ENCODE results near the gene SSBP2. TPM values are rescaled to one million over a fixed set of nuclear protein-coding genes. Genes with fewer than 3 reads are reported as not detected.

SSBP2 gene
- total RNA-seq, 6 donors from 2014 or later, result 23.0 to 110 (median 32.9) TPM

GRCh38 chr5:81542242-81542641 lies 208.7 kb downstream of the SSBP2 start:
- Histone ChIP-seq H3K4me1 (no peaks in the 10 kb centered on the region), H3K4me3 (no peak overlapping the region), H3K27ac (no peak overlapping the region), H3K36me3 (no peaks in the 10 kb centered on the region), H3K9me3 (no peaks in the 10 kb centered on the region), H3K27me3 (no peaks in the 10 kb centered on the region)
- WGBS, 2 donors, result 89 to 96% methylated on average over 1 of the region's 1 CpG
- DNase-seq, result no peak
- TF ChIP-seq POLR2AphosphoS5 (IDR thresholded peaks at IDR 0.05), result no peak
- no peak for TF ChIP-seq POLR2A (IDR thresholded peaks at IDR 0.05)
- no peak for TF ChIP-seq EP300 (IDR thresholded peaks at IDR 0.05)
- no peak for TF ChIP-seq CTCF (IDR thresholded peaks at IDR 0.05)
- ATAC-seq (ENCODE audit: low FRiP score in 2 of 2), result no peak

- Histone ChIP-seq H3K4me3 (no peak overlapping the region), H3K36me3 (no peaks in the 10 kb centered on the region), H3K9me3 (no peaks in the 10 kb centered on the region), H3K27ac (no peak overlapping the region), H3K27me3 (no peaks in the 10 kb centered on the region), H3K4me1 (no peaks in the 10 kb centered on the region)
- DNase-seq (no peak), ATAC-seq (ENCODE audit: low FRiP score in 2 of 2) (no peak)
- 47 to 50% methylated on average over 4 of the region's 4 CpGs for WGBS, 2 donors
- TF ChIP-seq CTCF (IDR thresholded peaks at IDR 0.05), result no peak
These were observed 212.9 kb downstream of the SSBP2 start for GRCh38 chr5:81537905-81538547.

GRCh38 chr5:81534441-81534840 lies 216.5 kb downstream of the SSBP2 start:
- 63 to 71% methylated on average over 1 of the region's 1 CpG for WGBS, 2 donors
- no peak for TF ChIP-seq EP300 (IDR thresholded peaks at IDR 0.05)
- no peak for TF ChIP-seq CTCF (IDR thresholded peaks at IDR 0.05)
- TF ChIP-seq POLR2AphosphoS5 (IDR thresholded peaks at IDR 0.05), result no peak
- no peak for TF ChIP-seq POLR2A (IDR thresholded peaks at IDR 0.05)
- DNase-seq, result no peak
- Histone ChIP-seq H3K4me3 (no peak overlapping the region), H3K27ac (no peak overlapping the region), H3K27me3 (no peaks in the 10 kb centered on the region), H3K36me3 (no peaks in the 10 kb centered on the region), H3K4me1 (no peaks in the 10 kb centered on the region), H3K9me3 (no peaks in the 10 kb centered on the region)
- no peak for ATAC-seq (ENCODE audit: low FRiP score in 2 of 2)

- DNase-seq, result no peak
- 82 to 83% methylated on average over 2 of the region's 2 CpGs for WGBS, 2 donors
- no peak for ATAC-seq (ENCODE audit: low FRiP score in 2 of 2)
- no peaks in the 10 kb centered on the region for H3K9me3 ChIP-seq
- H3K27ac ChIP-seq, result no peak overlapping the region
- no peak for TF ChIP-seq CTCF (IDR thresholded peaks at IDR 0.05)
- no peak for TF ChIP-seq EP300 (IDR thresholded peaks at IDR 0.05)
- TF ChIP-seq POLR2AphosphoS5 (IDR thresholded peaks at IDR 0.05), result no peak
- no peak for TF ChIP-seq POLR2A (IDR thresholded peaks at IDR 0.05)
- H3K36me3 ChIP-seq, result no peaks in the 10 kb centered on the region
- no peaks in the 10 kb centered on the region for H3K27me3 ChIP-seq
- H3K4me3 ChIP-seq, result no peak overlapping the region
- H3K4me1 ChIP-seq, result no peaks in the 10 kb centered on the region
These were observed 217.1 kb downstream of the SSBP2 start for GRCh38 chr5:81533629-81534405.

- Histone ChIP-seq H3K4me3 (no peak overlapping the region), H3K27ac (no peak overlapping the region), H3K4me1 (no peaks in the 10 kb centered on the region), H3K27me3 (no peaks in the 10 kb centered on the region), H3K36me3 (no peaks in the 10 kb centered on the region), H3K9me3 (no peaks in the 10 kb centered on the region)
- WGBS, 2 donors, result 97 to 100% methylated on average over 1 of the region's 1 CpG
- ATAC-seq (ENCODE audit: low FRiP score in 2 of 2) (no peak), DNase-seq (no peak)
- TF ChIP-seq EP300 (IDR thresholded peaks at IDR 0.05), result no peak
- no peak for TF ChIP-seq POLR2A (IDR thresholded peaks at IDR 0.05)
- TF ChIP-seq CTCF (IDR thresholded peaks at IDR 0.05), result no peak
- TF ChIP-seq POLR2AphosphoS5 (IDR thresholded peaks at IDR 0.05), result no peak
These were observed 220.0 kb downstream of the SSBP2 start for GRCh38 chr5:81530919-81531318.
